ENCODE results near the gene ANO7. TPM values are rescaled to one million over a fixed set of nuclear protein-coding genes. Genes with fewer than 3 reads are reported as not detected.

ANO7 gene
- total and polyA plus RNA-seq, 2 of the 13 experiments (the other 11 are each of a cell fraction or from before 2014, with no cell fraction given) = 4.1 to 4.9 TPM

DNA sequence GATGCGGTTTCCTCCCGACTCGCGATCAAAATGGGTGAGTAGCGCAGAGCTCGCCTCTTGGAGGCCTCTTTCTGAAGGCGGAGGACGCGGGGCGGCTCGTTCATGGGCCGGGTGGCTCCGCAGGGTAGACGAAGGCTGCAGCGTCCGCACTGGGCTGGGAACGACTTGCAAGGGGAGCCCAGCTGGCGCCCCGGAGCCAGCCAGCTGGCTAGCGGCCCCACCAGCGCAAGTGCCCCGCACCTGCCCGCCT lies 38.9 kb upstream of the ANO7 start (continued):
- TF ChIP-seq, protein P1, sequence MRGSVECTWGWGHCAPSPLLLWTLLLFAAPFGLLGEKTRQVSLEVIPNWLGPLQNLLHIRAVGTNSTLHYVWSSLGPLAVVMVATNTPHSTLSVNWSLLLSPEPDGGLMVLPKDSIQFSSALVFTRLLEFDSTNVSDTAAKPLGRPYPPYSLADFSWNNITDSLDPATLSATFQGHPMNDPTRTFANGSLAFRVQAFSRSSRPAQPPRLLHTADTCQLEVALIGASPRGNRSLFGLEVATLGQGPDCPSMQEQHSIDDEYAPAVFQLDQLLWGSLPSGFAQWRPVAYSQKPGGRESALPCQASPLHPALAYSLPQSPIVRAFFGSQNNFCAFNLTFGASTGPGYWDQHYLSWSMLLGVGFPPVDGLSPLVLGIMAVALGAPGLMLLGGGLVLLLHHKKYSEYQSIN (CRISPR knock-in tag; IDR thresholded peaks at IDR 0.05; ENCODE audit: borderline replicate concordance) = no peak
- no peak for TF ChIP-seq RFXAP (CRISPR knock-in tag; IDR thresholded peaks at IDR 0.05; ENCODE audit: borderline replicate concordance)
- TF ChIP-seq, protein P2, sequence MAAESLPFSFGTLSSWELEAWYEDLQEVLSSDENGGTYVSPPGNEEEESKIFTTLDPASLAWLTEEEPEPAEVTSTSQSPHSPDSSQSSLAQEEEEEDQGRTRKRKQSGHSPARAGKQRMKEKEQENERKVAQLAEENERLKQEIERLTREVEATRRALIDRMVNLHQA (CRISPR knock-in tag; IDR thresholded peaks at IDR 0.05) = no peak
- no peak for TF ChIP-seq MATR3 (CRISPR knock-in tag; IDR thresholded peaks at IDR 0.05)
- no peak for TF ChIP-seq SCMH1 (CRISPR knock-in tag; IDR thresholded peaks at IDR 0.05; ENCODE audit: borderline replicate concordance)
- TF ChIP-seq, protein P3, sequence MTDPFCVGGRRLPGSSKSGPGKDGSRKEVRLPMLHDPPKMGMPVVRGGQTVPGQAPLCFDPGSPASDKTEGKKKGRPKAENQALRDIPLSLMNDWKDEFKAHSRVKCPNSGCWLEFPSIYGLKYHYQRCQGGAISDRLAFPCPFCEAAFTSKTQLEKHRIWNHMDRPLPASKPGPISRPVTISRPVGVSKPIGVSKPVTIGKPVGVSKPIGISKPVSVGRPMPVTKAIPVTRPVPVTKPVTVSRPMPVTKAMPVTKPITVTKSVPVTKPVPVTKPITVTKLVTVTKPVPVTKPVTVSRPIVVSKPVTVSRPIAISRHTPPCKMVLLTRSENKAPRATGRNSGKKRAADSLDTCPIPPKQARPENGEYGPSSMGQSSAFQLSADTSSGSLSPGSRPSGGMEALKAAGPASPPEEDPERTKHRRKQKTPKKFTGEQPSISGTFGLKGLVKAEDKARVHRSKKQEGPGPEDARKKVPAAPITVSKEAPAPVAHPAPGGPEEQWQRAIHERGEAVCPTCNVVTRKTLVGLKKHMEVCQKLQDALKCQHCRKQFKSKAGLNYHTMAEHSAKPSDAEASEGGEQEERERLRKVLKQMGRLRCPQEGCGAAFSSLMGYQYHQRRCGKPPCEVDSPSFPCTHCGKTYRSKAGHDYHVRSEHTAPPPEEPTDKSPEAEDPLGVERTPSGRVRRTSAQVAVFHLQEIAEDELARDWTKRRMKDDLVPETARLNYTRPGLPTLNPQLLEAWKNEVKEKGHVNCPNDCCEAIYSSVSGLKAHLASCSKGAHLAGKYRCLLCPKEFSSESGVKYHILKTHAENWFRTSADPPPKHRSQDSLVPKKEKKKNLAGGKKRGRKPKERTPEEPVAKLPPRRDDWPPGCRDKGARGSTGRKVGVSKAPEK (CRISPR knock-in tag; IDR thresholded peaks at IDR 0.05; ENCODE audit: borderline replicate concordance) = no peak
- no peak; the same call in 1 of the 2 replicates for TF ChIP-seq ZNF121 (CRISPR knock-in tag; IDR thresholded peaks at IDR 0.05)
- TF ChIP-seq CCDC6 (CRISPR knock-in tag; IDR thresholded peaks at IDR 0.05) = no peak
- TF ChIP-seq SMAD1 (CRISPR knock-in tag; IDR thresholded peaks at IDR 0.05; ENCODE audit: borderline replicate concordance, low read depth) = no peak
- no peak for TF ChIP-seq ARID5B (CRISPR knock-in tag; IDR thresholded peaks at IDR 0.05)
- no peak; the same call in 1 of the 2 replicates for TF ChIP-seq PHF20 (CRISPR knock-in tag; IDR thresholded peaks at IDR 0.05)
- TF ChIP-seq CBX5 (CRISPR knock-in tag; IDR thresholded peaks at IDR 0.05; ENCODE audit: borderline replicate concordance) = no peak
- TF ChIP-seq, protein P4, sequence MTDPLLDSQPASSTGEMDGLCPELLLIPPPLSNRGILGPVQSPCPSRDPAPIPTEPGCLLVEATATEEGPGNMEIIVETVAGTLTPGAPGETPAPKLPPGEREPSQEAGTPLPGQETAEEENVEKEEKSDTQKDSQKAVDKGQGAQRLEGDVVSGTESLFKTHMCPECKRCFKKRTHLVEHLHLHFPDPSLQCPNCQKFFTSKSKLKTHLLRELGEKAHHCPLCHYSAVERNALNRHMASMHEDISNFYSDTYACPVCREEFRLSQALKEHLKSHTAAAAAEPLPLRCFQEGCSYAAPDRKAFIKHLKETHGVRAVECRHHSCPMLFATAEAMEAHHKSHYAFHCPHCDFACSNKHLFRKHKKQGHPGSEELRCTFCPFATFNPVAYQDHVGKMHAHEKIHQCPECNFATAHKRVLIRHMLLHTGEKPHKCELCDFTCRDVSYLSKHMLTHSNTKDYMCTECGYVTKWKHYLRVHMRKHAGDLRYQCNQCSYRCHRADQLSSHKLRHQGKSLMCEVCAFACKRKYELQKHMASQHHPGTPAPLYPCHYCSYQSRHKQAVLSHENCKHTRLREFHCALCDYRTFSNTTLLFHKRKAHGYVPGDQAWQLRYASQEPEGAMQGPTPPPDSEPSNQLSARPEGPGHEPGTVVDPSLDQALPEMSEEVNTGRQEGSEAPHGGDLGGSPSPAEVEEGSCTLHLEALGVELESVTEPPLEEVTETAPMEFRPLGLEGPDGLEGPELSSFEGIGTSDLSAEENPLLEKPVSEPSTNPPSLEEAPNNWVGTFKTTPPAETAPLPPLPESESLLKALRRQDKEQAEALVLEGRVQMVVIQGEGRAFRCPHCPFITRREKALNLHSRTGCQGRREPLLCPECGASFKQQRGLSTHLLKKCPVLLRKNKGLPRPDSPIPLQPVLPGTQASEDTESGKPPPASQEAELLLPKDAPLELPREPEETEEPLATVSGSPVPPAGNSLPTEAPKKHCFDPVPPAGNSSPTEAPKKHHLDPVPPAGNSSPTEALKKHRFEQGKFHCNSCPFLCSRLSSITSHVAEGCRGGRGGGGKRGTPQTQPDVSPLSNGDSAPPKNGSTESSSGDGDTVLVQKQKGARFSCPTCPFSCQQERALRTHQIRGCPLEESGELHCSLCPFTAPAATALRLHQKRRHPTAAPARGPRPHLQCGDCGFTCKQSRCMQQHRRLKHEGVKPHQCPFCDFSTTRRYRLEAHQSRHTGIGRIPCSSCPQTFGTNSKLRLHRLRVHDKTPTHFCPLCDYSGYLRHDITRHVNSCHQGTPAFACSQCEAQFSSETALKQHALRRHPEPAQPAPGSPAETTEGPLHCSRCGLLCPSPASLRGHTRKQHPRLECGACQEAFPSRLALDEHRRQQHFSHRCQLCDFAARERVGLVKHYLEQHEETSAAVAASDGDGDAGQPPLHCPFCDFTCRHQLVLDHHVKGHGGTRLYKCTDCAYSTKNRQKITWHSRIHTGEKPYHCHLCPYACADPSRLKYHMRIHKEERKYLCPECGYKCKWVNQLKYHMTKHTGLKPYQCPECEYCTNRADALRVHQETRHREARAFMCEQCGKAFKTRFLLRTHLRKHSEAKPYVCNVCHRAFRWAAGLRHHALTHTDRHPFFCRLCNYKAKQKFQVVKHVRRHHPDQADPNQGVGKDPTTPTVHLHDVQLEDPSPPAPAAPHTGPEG (CRISPR knock-in tag; IDR thresholded peaks at IDR 0.05) = 0 out of 2 replicates have a peak, but pooled peaks have one; percentile 14
- 0 out of 2 replicates have a peak, but pooled peaks have one; percentile 56 for TF ChIP-seq ZNF24 (IDR thresholded peaks at IDR 0.05)
- TF ChIP-seq NFRKB (IDR thresholded peaks at IDR 0.05) = no peak
- TF ChIP-seq ZNF468 (CRISPR knock-in tag; IDR thresholded peaks at IDR 0.05) = no peak
- TF ChIP-seq PTBP1 (IDR thresholded peaks at IDR 0.05; ENCODE audit: low read depth, low read length, poor library complexity, severe bottlenecking) = no peak
